Endothelial cell of umbilical vein (primary cell): ENCODE data around the gene NOD2.

Experiments
- EZH2 ChIP-seq: IDR thresholded peaks from 2 replicates; pipeline ENCODE4 v1.6.1; 2012; ENCODE audit warnings: borderline replicate concordance, low read depth, mild to moderate bottlenecking, moderate library complexity, low read length, inconsistent platforms; ENCODE audit not compliant: severe bottlenecking
- POLR2A ChIP-seq: IDR thresholded peaks from 2 replicates; pipeline ENCODE4 v1.6.1; 2012; ENCODE audit warnings: low read depth, mild to moderate bottlenecking, control low read depth, low read length
- TF ChIP-seq, protein P1 (sequence below), 2 donors: IDR thresholded peaks; 1 replicate in 1 of 2; 2 replicates in 1 of 2; pipeline ENCODE4 v1.5.1; 2011; ENCODE audit warnings: low read length in 2 of 2, mild to moderate bottlenecking in 2 of 2, moderate library complexity in 2 of 2, control low read depth in 1 of 2, inconsistent platforms in 1 of 2, low read depth in 1 of 2; ENCODE audit not compliant: insufficient read depth in 1 of 2; ENCODE audit errors: extremely low read depth in 1 of 2

DNA sequence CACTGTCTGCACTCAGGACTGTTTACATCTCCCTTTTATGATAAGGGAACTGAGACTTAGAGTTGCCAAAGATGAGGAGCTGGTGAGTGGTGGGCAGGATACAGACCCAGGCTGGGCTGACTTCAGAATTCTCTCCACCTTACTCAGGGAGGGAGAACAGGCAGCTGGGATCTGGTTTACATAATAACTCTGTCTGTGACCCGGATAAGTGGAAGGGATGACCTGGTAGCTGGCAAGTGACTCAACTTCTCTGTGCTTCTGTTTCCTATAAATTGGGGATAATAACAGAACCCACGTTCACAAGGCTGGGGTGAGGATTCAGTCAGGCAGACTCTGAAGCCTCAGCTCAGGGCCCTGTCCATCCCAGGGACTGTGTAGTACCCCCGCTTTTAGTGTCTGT is 14.9 kb upstream of the NOD2 start:
- TF ChIP-seq POLR2A (no peak), EZH2 (no peak)
- TF ChIP-seq, protein P1, sequence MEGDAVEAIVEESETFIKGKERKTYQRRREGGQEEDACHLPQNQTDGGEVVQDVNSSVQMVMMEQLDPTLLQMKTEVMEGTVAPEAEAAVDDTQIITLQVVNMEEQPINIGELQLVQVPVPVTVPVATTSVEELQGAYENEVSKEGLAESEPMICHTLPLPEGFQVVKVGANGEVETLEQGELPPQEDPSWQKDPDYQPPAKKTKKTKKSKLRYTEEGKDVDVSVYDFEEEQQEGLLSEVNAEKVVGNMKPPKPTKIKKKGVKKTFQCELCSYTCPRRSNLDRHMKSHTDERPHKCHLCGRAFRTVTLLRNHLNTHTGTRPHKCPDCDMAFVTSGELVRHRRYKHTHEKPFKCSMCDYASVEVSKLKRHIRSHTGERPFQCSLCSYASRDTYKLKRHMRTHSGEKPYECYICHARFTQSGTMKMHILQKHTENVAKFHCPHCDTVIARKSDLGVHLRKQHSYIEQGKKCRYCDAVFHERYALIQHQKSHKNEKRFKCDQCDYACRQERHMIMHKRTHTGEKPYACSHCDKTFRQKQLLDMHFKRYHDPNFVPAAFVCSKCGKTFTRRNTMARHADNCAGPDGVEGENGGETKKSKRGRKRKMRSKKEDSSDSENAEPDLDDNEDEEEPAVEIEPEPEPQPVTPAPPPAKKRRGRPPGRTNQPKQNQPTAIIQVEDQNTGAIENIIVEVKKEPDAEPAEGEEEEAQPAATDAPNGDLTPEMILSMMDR (IDR thresholded peaks at IDR 0.05; ENCODE audit: extremely low read depth in 1 of 2, insufficient read depth in 1 of 2, low read depth in 1 of 2, low read length in 2 of 2), result no peak
